SIG-M5 treated with dmso at 0.1 percent for 504 hours (cell line): ENCODE data around the gene CBLB.

Experiments used
- DNase-seq: peaks from one replicate; lab custom pipeline; 2025; ENCODE audit not compliant: unreplicated experiment; lab: John Stamatoyannopoulos, UW

Gene CBLB

GRCh38 chr3:105847865-105848264 is 20.9 kb downstream of the CBLB start:
- DNase-seq: no peak

GRCh38 chr3:105847452-105847851 is 21.4 kb downstream of the CBLB start:
- no peak for DNase-seq

GRCh38 chr3:105846809-105847208 is 22.0 kb downstream of the CBLB start:
- no peak for DNase-seq

DNA sequence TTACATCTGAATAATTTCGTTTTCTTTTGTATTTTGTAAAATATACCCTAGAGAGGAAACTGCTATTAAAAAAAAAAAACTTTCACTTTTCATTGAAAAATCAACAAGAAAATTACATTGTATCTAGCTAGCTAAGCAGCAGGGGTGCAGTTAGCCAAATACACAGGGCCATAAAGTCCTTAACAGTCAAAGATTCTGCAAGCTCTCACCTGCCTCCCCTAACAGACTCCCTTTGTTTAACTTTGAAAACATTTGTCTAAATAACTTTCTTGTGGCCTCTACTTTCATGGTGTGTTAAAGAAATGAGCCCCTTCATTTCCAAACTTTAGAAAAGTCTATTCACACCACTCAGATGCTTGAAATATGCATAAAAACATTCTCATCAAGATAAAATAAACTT is 23.3 kb downstream of the CBLB start:
- DNase-seq: no peak

DNA sequence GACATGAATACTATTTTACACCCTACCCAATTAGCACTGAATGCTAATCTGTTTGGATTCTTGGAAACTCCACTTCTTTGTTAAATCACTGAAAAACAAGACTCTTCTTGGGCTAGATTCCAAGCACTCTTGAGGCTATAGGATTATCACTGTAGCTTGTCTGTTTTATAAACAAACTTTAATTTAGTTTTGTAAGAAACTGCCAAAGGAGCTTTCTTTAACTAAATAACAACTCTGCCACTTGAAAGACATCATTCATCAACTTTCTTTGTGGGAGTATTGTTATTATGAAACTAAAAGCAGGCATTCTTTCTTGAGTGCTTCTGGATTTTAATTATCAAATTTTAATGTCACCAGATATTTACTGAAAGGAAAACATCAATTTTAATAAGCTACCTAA is 24.1 kb downstream of the CBLB start:
- DNase-seq: no peak

GRCh38 chr3:105843994-105844393 is 24.8 kb downstream of the CBLB start:
- no peak for DNase-seq

DNA sequence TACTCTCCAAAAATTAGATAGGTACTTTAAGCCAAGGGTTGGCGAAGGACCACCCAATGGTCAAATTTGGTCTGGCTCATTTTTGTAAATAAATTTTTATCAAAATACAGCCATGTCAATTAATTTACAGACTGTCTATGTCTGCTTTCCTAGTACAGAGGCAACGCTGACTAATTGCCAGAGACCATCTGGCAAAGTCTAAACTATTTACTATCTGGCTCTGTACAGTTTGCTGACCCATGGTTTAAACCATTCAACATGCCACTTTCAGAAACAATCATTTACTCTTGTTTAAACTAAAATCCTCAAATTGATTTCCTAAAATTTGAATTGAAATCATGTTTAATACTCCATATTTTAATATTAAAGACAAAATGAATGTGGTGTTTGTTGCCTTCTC is 25.9 kb downstream of the CBLB start:
- DNase-seq: no peak

- no peak for DNase-seq
Observed at GRCh38 chr3:105842449-105842848, 26.4 kb downstream of the CBLB start.

- no peak for DNase-seq
Observed at GRCh38 chr3:105837947-105838346, 30.9 kb downstream of the CBLB start.

DNA sequence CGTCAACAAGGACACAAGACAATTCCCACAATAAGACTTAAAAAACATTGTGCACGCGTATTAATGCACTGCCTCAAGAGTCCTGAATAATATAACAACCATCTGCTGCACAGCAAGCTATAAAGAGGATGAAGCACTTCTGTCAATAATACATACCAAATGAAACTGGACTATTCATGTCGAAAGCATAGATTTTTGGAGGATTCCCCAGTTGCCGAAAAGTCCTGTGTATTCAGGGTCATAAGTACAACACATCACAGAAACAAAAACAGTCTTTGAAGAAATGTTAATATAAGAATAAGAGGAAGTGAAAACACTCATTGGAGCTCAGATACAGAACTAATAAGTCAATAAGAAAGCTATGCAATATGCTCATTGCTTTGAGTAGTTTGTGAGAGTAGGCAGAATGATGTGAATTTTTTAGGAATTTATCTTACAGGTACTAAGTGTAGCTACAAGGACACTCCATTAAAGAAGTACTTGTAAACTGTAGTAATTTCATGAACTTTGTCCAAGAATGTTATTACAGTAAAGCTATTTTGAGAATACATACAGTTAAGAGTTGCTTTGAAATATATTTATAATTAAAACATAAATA is 31.6 kb downstream of the CBLB start:
- DNase-seq: peak; percentile 44

GRCh38 chr3:105836533-105836932 is 32.3 kb downstream of the CBLB start:
- DNase-seq: no peak

DNA sequence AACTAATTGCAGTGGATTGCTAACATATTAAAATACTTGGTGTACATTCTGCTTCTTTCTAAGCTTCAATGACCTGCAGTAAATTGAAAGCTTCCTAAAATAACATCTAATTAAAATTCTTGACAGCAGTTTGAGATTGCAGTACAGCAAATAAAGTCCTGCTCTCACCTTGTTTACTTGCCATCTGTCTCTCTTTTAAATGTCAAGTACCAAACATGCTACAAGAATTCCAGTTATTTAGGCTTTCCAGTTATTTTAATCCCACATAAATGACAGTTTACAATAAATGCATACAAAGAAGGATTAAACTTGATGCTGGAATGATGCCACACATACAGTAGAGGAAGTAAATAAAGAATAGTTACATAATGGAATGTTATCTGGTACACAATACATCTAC is 33.2 kb downstream of the CBLB start:
- no peak for DNase-seq

DNA sequence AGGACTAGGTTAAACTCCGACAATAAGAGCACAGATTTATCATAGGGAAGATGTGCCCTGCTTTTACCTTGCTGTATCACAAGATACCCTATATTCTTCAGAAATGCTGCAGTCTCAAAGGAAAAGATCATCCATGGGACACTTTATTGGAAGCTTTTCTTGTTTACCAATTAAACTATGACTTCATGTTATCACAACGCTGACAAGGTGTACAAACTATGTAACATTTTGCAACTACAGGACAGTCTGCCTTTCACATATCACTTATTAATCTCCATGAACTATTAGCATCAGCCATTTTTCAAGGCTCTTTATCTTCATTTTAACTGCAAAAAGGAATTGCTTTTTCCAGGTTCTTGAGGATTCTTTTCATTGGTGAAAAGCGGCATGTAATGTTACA is 34.0 kb downstream of the CBLB start:
- DNase-seq: no peak

GRCh38 chr3:105832644-105833043 is 36.2 kb downstream of the CBLB start:
- DNase-seq: no peak

- DNase-seq: no peak
Observed at GRCh38 chr3:105830836-105831235, 38.0 kb downstream of the CBLB start.

GRCh38 chr3:105829871-105830622 is 38.8 kb downstream of the CBLB start:
- DNase-seq: no peak

GRCh38 chr3:105829229-105829628 is 39.6 kb downstream of the CBLB start:
- DNase-seq: no peak

DNA sequence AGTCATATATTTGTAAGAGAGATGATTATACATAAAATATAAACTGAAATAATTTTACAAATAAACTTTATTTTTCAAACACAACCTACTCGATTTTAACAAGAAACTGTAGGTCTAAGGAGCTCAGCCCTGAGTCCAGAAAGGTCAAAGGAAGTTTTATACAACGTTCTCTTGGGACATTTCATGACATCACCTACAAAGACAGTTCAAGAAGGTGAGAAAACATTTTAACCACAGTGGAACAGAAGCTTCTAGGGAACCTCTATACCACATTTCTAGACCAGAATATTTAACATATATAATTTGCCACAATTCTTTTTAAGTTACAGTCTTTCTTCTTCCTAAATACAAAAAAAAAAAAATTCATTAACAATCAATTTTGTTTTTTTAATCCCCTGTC is 40.1 kb downstream of the CBLB start:
- DNase-seq: no peak

GRCh38 chr3:105827959-105828358 is 40.9 kb downstream of the CBLB start:
- DNase-seq: peak; percentile 39

- DNase-seq: no peak
Observed at GRCh38 chr3:105826778-105827634, 41.8 kb downstream of the CBLB start.

DNA sequence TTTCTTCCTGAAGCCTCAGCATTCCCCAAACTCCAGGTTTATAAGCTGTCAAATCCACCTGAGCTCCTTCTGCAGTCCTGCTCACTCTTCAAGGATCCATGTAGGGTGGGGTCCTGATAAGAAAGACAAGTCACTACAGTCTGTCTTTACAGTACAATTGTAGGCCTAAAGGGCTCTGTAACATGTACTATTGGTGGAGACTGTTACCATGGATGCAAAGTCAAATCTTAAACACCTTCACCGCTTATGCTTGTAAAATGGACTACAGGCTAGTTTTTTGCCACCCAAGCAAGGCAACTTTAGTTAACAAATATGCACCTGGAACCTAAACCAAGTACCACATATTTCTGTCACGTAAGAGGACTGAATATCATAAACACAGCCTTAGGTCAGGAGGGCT is 44.7 kb downstream of the CBLB start:
- no peak for DNase-seq
